Measurements from ENCODE around the gene UFC1.

The UFC1 gene

GRCh38 chr1:161172349-161172748 lies 18.6 kb downstream of the UFC1 start:
- DNase-seq = no peak

GRCh38 chr1:161172776-161173376 lies 19.1 kb downstream of the UFC1 start:
- no peak for DNase-seq

DNA sequence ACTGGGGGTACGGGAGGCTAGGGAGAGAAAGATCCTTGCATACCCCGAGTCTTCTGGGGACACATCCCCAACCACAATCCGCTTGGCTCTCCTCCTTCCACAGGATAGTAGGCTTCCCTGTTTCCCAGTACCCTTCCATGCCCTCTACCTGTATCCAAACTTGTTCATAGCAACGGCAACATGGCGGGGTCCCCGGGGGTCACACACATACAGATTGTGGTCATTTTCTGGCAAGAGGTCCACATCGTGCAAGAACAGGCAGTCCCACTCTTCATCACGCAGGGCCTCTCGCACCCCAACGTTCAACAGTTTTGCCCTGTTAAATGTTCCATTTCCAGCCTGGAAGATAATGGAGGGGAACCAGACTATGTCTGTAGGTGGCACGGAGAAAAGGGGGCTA lies 19.9 kb downstream of the UFC1 start:
- no peak for DNase-seq

DNA sequence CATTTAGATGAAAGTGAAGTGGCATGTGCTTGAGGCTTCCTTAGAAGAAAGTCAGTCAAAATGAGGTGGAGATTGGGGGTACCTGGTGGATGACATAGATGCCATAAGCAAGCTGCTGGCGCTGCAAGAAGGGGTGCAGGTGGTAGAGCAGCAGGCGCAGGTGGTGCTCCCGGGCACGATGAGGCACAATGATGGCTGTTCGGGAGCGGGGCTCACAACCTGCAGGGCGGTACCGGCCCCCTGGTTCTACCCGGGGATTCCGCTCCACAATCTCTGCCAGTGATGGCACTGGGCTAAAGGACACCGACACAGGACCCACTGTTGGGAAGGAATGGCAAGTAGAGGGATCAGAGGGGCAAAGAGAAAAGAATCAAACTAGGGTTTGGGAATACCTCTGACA lies 21.1 kb downstream of the UFC1 start:
- no peak for DNase-seq

- DNase-seq = no peak
Observed at GRCh38 chr1:161175771-161176453, 22.1 kb downstream of the UFC1 start.

DNA sequence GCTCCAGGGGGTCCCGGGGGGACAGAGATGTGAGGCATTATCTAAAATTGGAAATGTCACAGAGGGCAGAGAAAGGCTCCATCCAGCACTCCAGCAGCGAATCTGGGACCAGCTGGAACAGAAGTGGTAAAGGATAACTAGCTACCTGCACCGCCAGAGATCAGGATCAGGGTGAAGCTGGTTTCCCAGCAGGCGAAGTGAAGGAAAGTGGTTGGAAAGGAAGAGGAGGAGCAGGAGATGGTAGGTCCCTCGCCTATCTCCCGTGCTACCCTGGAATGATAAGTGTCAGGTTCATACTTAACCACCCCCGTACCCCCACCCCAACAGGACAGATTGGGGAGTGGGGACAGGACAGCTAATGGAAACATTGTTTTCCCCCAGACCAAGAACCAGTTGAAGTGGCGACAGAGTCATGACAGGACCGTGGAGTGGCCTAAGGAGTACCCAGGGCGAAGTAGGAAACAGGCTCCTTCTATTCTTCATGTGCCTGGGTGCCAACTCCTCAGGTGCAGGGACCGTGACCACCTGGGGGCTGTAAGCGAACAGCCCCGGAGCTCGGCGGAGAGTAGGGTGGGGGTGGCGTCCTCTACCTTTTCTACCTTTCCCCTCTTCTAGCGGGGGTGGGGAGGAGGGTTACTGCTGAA lies 22.8 kb downstream of the UFC1 start:
- no peak for DNase-seq

GRCh38 chr1:161177112-161177935 lies 23.5 kb downstream of the UFC1 start, which contains the start of gene B4GALT3:
TSS of gene B4GALT3 (minus strand) at chr1:161177507. CDS start at chr1:161176060, 1,447 bp downstream.
- peak; percentile 99 for DNase-seq

- no peak for DNase-seq
Observed at GRCh38 chr1:161177936-161178244, 24.1 kb downstream of the UFC1 start.

- DNase-seq = no peak
Observed at GRCh38 chr1:161179698-161180097, 25.9 kb downstream of the UFC1 start.

DNA sequence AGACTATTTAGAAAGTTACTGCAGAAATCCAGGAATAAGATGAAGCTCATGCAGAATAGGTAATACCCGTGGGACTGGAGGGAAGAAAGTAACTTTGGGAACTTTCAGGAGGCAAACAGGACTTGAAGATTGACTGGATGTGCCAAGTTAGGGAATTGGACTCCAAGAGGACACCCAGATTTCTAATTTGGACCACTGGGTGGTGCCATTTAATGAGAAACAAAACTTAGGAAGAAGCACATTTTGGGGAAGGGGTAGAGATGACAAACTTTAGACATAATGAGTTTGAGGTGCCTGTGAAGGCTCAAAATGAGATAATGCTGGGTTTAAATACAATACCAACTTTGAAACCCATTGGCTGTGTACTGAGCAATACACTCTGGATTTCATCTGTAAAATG lies 26.9 kb downstream of the UFC1 start:
- no peak for DNase-seq

DNA sequence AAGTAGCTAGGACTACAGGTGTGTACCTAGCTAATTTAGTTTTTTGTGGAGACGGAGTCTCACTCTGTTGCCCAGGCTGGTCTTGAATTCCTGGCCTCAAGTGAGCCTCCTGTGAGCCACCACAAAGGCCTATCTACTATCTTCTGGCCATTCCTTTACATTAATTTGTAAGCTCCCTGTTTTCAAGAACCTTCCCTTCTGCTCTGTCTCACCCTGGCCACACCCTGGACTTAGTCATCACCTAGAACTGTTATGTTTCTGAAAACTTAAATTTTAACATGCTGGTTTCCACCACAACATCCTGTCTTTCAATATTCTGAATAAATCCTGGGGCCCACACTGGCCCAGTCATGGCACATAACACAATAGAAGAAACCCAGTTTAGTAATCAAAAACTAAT lies 28.4 kb downstream of the UFC1 start:
- DNase-seq = peak; percentile 70

GRCh38 chr1:161185282-161185682 lies 31.5 kb downstream of the UFC1 start:
- peak; percentile 71 for DNase-seq

DNA sequence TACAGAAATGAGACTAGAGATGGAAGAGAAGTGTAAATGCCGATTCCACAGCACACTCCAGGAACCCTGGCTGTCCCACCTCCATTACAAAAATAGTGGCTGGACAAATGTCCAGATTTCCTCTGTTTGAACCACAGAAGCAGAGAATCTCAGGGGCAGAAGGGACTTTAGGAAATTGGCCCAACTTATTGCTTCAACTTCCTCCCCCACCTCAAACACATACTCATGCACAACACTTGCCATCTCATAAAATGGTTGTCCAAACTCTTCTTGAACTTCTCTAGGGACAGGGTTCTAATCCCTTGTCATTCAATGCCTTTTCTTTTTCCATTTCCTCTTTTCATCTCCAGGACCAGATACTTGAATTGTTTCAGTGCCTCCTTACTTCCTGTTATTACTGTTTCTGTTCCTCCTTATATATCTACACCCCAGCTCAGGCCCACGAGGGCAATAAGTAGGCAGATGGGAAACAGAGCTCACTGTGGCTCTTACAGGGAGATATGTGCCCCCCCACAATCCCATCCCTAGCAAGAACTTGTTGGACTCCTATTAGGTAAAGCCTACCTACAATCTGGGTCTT lies 32.0 kb downstream of the UFC1 start:
- no peak for DNase-seq

GRCh38 chr1:161187311-161187710 lies 33.5 kb downstream of the UFC1 start:
- DNase-seq = no peak

GRCh38 chr1:161188381-161188780 lies 34.6 kb downstream of the UFC1 start:
- no peak for DNase-seq

DNA sequence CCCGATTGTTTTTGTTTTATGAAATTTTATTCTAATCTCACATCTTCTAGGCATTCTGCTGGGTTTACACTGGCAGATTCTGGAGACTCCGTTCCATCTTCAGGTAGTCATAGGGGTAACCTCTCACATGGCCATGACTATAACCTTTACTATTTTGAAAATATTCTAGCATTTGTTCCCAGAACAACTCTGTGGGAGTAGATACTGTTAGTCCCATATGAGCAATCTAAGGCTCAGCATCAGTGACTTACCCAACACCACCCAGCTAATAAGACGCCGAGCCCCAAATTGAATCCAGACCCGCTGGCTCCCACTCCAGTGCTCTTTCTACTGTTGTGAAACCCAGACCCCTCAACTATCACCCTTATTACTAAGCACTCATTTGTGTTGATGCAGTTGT lies 35.3 kb downstream of the UFC1 start:
- DNase-seq = no peak

DNA sequence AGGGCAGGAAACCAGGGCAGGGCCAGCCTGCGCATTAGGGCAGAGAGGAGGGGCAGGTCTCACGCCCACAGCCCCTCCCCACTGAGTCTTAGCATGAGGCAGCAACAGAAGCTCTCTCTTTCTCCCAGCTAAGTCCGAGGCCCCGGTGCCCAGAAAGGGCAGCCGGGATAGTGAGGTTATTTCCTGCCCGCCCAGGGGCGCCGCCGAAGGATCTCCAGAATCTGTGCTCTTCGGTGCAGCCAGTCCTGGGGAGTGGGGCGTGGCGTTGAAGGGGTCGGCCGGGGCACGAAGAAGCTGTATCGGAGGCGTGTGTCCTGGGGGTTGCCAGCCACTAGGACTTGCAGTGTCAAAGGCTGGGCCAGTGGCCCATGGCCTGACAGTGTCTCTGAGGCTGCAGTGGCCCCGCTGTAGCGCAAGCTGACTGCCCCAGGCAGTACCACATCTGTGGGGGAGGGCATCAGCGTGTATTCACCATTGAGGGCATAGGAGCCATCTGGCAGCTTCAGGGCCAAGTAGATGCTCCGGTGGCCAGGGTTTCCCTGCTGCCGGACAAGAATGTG lies 37.3 kb downstream of the UFC1 start:
- DNase-seq = no peak

GRCh38 chr1:161191971-161192370 lies 38.2 kb downstream of the UFC1 start:
- no peak for DNase-seq

GRCh38 chr1:161192476-161193465 lies 39.0 kb downstream of the UFC1 start:
- peak; percentile 76 for DNase-seq

- DNase-seq = no peak
Observed at GRCh38 chr1:161193561-161194235, 39.9 kb downstream of the UFC1 start.

GRCh38 chr1:161195171-161195570 lies 41.4 kb downstream of the UFC1 start:
- no peak for DNase-seq
